Endothelial cell of umbilical vein (primary cell): ENCODE data around the gene SDE2.

Experiments used
- CTCF ChIP-seq, 2 donors: IDR thresholded peaks; 1 replicate in 1 of 2; 2 replicates in 1 of 2; pipeline ENCODE4 v1.5.1; 2011; ENCODE audit warnings: low read length in 2 of 2, mild to moderate bottlenecking in 2 of 2, moderate library complexity in 2 of 2, control low read depth in 1 of 2, inconsistent platforms in 1 of 2, low read depth in 1 of 2; ENCODE audit not compliant: insufficient read depth in 1 of 2; ENCODE audit errors: extremely low read depth in 1 of 2
- EZH2 ChIP-seq: IDR thresholded peaks from 2 replicates; pipeline ENCODE4 v1.6.1; 2012; ENCODE audit warnings: borderline replicate concordance, low read depth, mild to moderate bottlenecking, moderate library complexity, low read length, inconsistent platforms; ENCODE audit not compliant: severe bottlenecking
- FOS ChIP-seq: IDR thresholded peaks from 2 replicates; pipeline ENCODE4 v1.6.1; 2011; ENCODE audit warnings: mild to moderate bottlenecking, low read length, moderate library complexity, borderline replicate concordance; ENCODE audit not compliant: insufficient read depth
- JUN ChIP-seq: IDR thresholded peaks from 2 replicates; pipeline ENCODE4 v1.6.1; 2011; ENCODE audit warnings: borderline replicate concordance, low read depth; ENCODE audit not compliant: insufficient read length, insufficient read depth
- MAX ChIP-seq: IDR thresholded peaks from 2 replicates; pipeline ENCODE4 v1.6.1; 2011; ENCODE audit not compliant: insufficient read depth, insufficient read length
- MYC ChIP-seq: IDR thresholded peaks from one replicate; pipeline ENCODE4 v1.6.1; 2011; ENCODE audit warnings: mild to moderate bottlenecking, low read depth, low read length
- POLR2A ChIP-seq: IDR thresholded peaks from 2 replicates; pipeline ENCODE4 v1.6.1; 2012; ENCODE audit warnings: low read depth, mild to moderate bottlenecking, control low read depth, low read length
- POLR2AphosphoS5 ChIP-seq: IDR thresholded peaks from 2 replicates; pipeline ENCODE4 v1.6.1; 2012; ENCODE audit warnings: low read depth, mild to moderate bottlenecking, control low read depth, low read length, moderate library complexity; ENCODE audit not compliant: insufficient read depth

DNA sequence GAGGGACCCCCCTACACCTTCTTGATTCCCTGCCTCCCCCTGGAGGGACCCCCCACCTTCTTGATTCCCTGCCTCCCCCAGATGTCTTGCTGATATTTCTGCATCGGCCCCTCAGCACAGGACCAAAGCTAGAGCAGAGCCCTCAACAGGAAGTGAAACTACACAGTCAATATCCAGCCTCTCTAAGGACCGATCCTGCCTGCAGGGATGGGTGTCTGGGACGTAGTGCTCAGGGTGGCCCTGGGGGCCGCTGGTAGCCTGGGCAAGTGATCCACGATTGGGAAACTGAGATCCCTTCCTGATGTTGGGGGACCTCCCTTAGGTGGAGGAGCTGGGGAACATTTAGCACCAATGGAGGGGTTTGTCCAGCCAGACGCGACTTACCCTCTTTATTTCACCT is 54.2 kb downstream of the SDE2 start:
- TF ChIP-seq CTCF (IDR thresholded peaks at IDR 0.05; ENCODE audit: extremely low read depth in 1 of 2, insufficient read depth in 1 of 2, low read depth in 1 of 2, low read length in 2 of 2) = no peak
- no peak for TF ChIP-seq POLR2A
- TF ChIP-seq FOS = no peak
- no peak for TF ChIP-seq MAX
- TF ChIP-seq MYC = no peak
- TF ChIP-seq POLR2AphosphoS5 = no peak
- no peak for TF ChIP-seq EZH2
- TF ChIP-seq JUN = no peak
